ENCODE data around the gene ANKS1A.

- TF ChIP-seq POLR2A (IDR thresholded peaks at IDR 0.05): no peak
- TF ChIP-seq CTCF (IDR thresholded peaks at IDR 0.05): no peak
These were observed 81.4 kb downstream of the ANKS1A start for GRCh38 chr6:34970488-34970887.

Data from right lobe of liver (tissue), 4 donors.